Measurements from ENCODE around the gene TMEM187.

TMEM187 gene

DNA sequence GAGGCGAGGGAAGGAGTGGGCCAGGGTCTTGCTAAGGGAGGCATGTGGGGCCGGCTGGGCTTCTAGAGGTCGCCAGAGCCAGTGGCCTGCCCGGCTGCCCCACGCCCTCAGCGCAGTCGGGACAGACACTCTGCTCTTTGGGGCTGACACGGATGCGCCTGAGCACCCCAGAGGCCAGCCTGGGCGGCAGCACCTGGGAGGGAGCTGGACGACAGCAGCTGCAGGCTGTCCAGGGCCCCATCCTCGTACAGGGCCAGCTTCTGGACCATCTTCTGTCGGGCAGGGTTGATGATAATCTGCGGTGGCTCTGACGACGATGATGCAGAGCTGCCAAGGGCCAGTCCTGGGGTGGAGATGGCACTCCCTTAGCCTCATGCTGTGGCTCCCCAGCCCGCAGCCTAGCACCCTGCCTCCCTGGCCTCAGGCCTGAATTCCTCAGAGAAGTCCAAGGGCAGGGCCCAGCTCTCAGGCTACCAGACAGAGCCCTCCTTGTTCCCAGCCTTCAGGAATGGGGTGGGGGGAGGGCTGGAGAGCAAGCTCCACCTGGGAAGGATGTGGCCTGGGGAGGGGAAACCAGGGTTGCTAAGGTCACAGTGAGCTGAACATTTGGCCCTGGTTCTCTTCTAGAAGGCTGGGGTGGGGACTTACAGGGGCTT is 39.9 kb downstream of the TMEM187 start:
- Histone ChIP-seq H3K27ac (peak overlapping the region in 3 of 21 experiments; percentile 27 to 69 (median 44)), H3K4me3 (no peak overlapping the region)

DNA sequence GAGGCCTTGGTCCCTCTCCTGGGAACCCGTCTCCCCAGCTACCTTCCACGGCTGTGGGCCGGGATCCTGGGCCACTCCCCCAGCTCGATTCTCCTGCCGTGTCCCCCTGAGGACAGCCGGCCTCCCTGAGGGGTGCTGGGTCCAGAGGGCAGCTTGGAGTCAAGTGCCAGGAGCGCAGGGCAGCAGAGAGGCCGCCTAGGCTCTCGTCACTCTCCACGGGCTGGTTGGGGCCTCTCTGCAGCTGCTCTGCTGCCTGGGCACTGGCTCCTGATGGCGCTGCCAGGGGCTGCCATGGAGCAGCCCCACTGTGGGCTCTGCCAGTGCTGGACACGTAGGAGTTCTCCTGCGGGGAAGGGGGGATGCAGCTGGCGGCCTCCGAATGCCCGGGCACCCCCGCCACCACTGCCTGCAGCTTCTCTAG is 40.5 kb downstream of the TMEM187 start:
- Histone ChIP-seq H3K27ac (peak overlapping the region in 3 of 21 experiments; percentile 19 to 69 (median 27)), H3K4me3 (no peak overlapping the region)

DNA sequence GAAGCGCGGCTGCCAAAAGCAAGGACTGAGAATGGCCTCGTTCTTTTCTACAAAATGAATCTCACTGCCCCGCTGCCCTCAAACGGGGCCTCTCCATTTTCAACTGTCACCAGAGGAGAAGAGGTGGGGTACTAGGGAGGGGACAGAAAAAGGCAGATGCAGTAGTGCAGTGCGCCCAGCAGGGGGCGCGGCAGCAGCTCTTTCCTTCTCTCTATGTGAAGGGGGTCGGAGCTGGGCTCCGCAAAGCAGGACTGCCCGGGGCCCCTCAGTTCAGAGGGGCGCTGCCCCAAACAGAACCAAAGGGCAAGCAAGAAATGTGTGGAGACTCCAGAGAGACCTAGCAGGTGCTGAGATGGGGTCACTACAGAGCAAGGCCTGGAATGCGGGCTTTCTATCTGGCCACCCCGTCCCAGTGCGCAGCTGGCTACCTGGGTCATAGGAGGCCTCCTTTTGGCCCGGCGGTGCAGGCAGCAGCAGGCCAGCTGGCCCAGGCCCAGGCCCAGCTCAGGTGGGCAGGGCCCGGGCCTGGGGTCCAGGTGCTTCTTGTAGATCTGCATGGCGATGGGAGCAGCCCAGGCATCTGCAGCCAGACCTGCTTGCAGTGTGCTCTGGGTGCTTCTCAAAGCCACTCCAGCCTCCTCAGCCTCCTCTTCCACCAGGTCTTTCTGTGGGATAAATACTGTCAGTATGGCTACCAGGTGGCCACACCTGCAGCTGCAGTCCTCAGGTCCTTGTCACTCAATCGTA is 41.2 kb downstream of the TMEM187 start:
- no peak overlapping the region for H3K4me3 ChIP-seq
- H3K27ac ChIP-seq: no peak overlapping the region

GRCh38 chrX:154014429-154015380 is 42.2 kb downstream of the TMEM187 start:
- no peak overlapping the region for H3K27ac ChIP-seq

DNA sequence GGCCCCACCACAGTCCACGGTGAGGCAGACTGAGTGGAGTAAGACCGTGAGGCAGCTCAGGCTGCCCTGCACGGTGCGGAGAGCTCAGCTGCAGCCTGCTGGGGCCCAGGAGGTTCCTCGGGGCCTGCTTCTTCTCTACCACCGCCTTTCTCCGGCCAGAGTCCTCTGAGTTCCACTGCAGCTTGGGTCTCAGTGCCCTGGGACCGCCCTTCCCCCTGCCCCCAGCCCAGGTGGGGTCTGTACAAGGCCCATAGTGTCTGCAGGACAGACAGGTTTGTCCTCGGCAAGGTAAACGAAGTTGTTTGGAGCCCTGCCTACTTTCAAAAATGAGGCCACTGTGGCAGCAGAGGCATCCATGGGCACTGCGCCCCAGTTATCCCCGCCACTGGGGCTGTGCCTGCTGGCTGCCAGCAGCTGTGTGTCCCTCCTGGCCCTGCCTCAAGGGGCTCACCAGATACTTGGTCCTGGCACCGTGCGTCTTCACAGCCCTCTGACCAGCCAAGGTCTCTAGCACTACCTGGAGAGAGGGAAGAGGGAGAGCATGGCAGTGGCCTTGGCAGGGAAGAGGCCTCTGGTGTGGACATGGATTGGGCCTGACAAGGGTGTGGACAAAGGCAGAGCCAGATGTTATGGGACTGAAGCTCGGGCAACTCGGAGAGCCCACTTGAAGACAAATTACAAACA is 43.2 kb downstream of the TMEM187 start:
- Histone ChIP-seq H3K4me3 (no peak overlapping the region), H3K27ac (no peak overlapping the region)

More at GRCh38 chrX:154014429-154015380, 42.2 kb downstream of the TMEM187 start:
- no peak overlapping the region for H3K4me3 ChIP-seq

DNA sequence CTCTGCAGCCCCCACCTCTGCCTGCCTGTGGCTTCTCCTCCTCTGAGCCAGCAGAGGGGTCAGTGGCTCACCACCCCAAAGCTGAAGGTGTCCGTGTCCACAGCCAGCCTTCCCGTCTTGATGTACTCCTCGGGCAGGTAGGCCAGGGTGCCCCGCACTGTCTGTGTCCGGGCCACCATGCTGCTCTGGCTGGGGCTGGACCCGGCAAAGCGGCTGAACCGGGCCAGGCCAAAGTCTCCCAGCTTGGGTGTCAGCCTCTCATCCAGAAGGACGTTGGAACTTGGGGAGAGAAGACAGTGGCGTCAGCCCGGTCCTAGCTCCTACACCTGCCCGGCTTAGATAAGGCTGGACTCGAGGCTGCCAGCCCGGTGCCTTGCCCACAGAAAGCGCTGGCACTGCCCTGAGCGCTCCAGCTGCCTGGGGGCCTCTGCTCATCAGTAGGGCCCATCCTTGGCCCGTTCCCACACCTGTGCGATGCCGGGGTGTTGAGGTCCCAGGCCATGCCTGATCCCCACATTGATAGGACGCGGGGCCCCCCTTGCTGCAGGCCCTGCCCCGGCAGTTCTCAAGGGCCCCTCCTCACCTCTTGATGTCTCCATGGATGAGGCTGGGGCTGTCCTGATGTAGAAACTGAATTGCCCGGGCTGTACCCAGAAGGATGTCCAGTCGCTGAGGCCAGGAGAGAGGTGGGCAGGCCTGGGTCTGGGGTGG is 44.0 kb downstream of the TMEM187 start:
- no peak overlapping the region for H3K4me3 ChIP-seq
- no peak overlapping the region for H3K27ac ChIP-seq

DNA sequence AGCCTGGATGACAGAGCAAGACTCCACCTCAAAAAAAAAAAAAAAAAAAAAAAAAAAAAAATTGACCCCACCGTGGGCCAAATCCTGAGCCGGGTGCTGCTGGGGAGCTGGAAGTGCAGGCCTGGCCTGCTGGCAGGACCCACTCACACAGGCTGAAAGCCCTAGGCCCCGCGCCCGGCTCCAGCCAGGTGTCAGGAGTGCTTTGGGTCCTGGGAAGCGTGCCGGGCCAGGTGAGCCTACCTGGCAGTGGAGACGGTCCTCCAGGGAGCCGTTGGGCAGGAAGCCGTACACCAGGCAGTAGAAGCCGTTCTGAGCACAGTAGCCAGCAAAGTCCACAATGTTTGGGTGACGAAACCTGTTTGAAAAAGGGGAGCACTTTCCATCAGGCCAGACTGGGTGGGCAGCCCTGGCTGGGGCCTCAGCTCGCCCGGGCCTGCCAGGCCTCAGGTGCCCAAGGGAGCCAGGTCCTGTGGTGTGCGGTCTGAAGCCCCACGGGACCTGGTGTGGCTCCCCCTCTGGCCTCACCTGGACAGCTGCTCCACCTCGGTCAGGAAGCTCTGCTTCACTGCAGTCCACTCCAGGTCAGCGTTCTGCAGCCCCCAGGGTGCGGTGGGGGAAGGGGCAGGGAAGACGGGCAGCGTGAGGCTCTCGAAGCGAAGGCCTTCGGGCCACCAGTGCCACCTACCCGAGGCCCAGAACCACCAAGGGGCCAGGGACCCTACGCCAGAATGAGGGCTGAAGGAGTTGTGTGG is 45.4 kb downstream of the TMEM187 start:
- Histone ChIP-seq H3K4me3 (peak overlapping the region in 5 of 7 experiments; percentile 45 to 64 (median 52)), H3K27ac (peak overlapping the region in 12 of 21 experiments; percentile 84 to 97 (median 94))

DNA sequence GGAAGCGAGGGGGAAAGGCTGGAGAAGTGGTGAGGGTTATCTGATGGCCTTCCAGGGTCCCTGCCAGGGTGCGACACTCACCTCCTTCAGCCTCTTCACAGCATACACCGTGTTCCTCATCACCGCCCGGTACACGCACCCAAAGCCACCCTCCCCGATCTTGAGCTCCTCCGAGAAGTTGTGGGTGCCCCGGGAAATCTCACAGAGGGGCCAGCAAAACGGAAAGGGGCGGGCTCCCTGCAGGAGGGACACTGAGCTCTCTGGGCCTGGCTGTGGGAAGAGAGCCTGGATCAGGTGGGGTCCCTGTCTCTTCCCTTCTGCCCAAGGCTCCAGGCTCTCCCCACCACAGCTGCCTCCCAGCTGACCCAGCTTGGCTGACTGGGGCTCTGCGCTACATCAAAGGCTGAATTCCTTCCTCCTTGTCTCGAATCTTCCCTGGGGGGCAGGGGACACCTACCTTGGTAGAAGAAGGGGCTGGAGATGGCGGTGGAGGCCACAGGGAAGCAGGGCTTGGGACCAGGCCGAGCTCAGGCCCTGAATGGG is 46.0 kb downstream of the TMEM187 start:
- H3K4me3 ChIP-seq: peak overlapping the region; percentile 45 to 64 (median 61)
- H3K27ac ChIP-seq: peak overlapping the region in 20 of 21 experiments; percentile 83 to 97 (median 93)

- H3K27ac ChIP-seq: peak overlapping the region; percentile 83 to 97 (median 93)
Observed at GRCh38 chrX:154019061-154019621, 46.6 kb downstream of the TMEM187 start.

DNA sequence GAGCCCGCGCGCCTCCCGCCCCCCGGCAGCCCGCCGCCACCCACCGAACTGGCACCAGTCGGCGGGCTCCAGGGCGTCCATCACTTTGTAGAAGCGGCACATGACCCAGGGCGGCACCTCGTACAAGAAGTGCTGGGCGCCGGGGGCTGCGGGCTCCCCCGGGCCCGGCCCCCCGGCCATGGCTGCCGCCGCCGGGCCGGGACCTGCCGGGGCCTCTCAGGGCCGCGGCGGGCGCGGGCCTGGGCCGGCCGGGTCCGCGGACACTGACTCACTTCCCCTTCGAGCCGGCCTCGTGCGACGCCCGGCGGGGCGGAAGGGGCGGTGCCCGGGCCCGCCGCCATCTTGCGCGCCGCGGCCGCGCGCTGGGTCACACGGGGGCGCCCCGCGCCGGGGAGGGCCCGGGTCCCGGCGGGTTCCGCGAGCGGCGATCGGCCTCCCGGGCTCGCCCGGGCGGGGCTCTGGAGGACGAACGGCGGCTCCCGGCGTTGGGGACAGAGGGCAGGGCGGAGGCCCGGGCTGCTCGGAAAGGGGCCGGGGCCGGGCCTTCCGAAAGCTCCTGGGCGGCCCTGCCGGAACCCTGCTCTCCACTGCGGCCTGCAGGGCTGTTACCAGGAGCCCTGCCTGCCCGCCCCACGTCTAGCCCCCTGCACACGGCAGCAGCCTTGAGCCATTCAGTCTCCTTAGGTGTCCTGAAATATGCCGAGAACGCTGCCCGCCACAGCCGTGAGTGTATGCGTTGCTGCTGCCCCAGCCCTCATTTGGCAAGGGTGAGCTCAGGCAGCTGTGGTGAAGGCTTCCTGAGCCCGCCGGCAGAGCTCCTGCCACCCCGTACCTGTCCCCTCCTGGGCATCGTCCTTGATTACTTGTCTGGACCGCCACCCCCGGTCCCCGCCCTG is 47.3 kb downstream of the TMEM187 start, which contains the start of gene IRAK1:
TSS of gene IRAK1 (minus strand) at position 270 of the 896 bp plus-strand sequence. CDS start at position 180, 90 bp downstream.
- Histone ChIP-seq H3K27ac (peak within 1 kb of the TSS; percentile 88 to 97 (median 94)), H3K4me3 (peak within 1 kb of the TSS; percentile 45 to 64 (median 61))

More at GRCh38 chrX:154019061-154019621, 46.6 kb downstream of the TMEM187 start:
- peak overlapping the region; percentile 45 to 64 (median 61) for H3K4me3 ChIP-seq

DNA sequence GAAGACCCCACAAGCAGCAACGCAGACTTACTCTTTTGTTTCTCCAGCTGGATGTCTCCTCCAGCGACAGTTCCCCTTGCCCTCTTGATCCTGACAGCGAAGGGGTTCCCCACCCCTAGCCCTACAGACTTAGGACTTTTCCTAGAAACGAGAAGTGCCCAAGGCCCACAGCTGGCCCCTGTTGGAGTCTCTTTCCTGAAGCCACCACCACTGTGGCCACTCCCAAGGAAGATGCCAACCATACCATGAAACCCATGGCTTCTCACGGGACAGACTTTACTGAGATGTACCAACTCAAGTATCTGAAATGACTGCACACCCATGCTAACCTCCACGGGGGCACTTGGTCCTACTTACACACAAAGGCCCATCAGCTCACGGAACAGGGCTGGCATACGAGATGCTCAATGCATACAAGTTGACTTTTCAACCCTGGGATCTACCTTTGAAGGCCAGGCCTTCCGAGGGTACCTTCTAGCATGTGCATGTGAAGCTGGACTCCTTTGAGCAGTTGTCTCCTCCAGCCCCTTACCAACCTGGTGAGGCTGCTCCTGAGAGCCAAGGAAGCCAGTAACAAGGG is 48.1 kb downstream of the TMEM187 start:
- Histone ChIP-seq H3K27ac (peak overlapping the region; percentile 85 to 97 (median 92)), H3K4me3 (peak overlapping the region; percentile 38 to 64 (median 51))

- H3K27ac ChIP-seq: peak overlapping the region in 20 of 21 experiments; percentile 14 to 97 (median 92)
- no peak overlapping the region for H3K4me3 ChIP-seq
Observed at GRCh38 chrX:154021131-154021611, 48.6 kb downstream of the TMEM187 start.

- peak overlapping the region in 1 of 21 experiments; percentile 7 for H3K27ac ChIP-seq
Observed at GRCh38 chrX:154022108-154022507, 49.6 kb downstream of the TMEM187 start.

DNA sequence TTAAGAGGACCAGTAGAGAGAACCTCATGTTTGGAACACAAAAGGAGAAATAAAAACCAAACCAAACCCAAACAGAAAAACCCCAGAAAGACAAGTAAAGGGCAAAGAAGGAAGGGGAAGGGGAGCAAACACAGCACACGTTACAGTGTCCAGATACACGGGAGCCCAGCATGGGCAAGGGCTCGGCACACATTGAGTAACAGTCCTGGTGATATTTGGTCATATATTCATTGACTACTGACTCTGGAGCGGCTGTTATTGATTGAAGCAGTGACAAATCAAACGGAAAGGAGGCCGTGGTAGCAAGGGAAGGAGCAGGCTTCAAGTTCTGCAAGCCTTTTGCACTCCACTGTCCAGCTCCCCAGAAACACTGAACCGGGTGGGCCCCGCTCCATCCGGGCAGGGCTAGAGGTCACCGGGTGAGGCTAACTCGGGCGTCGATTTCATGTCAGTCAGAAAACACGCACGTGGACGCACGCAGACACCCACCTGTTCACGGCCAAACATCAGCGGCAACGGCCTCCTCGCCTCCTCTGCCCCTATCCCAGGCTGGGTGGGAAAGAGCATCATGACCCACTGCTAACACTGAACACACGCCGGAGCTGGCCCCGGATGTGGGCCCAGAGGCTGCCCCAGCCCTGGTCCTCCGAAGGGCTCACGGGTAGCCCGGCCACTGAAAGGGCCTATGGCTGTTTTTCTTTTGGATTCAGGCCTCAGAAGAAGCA is 50.9 kb downstream of the TMEM187 start:
- Histone ChIP-seq H3K4me3 (no peak overlapping the region), H3K27ac (peak overlapping the region in 5 of 21 experiments; percentile 3 to 37 (median 24))

More at GRCh38 chrX:154022108-154022507, 49.6 kb downstream of the TMEM187 start:
- no peak overlapping the region for H3K4me3 ChIP-seq

- Histone ChIP-seq H3K27ac (no peak overlapping the region), H3K4me3 (no peak overlapping the region)
Observed at GRCh38 chrX:154024271-154024670, 51.7 kb downstream of the TMEM187 start.

Measured in skin epidermis (tissue), 12 donors.